OCI-LY1 (cell line): ENCODE data around the gene CD6.

Experiments used
- H2AFZ ChIP-seq: fragments of 200-600 bp; sonication (generic), shearing (Covaris generic); 2 replicates; pipeline ENCODE4 v1.6.0; 2014; ENCODE audit warnings: antibody characterized with exemption, mild to moderate bottlenecking, low read length
- H3F3A ChIP-seq: fragments of 200-600 bp; sonication (generic), shearing (Covaris generic); 2 replicates; pipeline ENCODE4 v1.6.0; 2014; ENCODE audit warnings: mild to moderate bottlenecking, antibody characterized with exemption, low read length, moderate library complexity; ENCODE audit not compliant: insufficient read depth
- H3K27ac ChIP-seq: fragments of 200-600 bp; sonication (generic); 2 replicates; pipeline ENCODE4 v1.5.1; 2014; ENCODE audit warnings: low read length, mixed run types, mild to moderate bottlenecking, low read depth; ENCODE audit not compliant: poor library complexity, severe bottlenecking
- H3K27me3 ChIP-seq: fragments of 200-600 bp; sonication (generic); 2 replicates; pipeline ENCODE4 v1.6.0; 2014; ENCODE audit warnings: antibody characterized with exemption, mild to moderate bottlenecking, low read length, moderate library complexity; ENCODE audit not compliant: insufficient read depth
- H3K36me3 ChIP-seq: fragments of 200-600 bp; sonication (generic); 2 replicates; pipeline ENCODE4 v1.6.1; 2014; ENCODE audit warnings: mild to moderate bottlenecking, antibody characterized with exemption, low read length, moderate library complexity, mixed read lengths; ENCODE audit not compliant: insufficient read depth
- H3K4me1 ChIP-seq: fragments of 200-600 bp; sonication (generic); 2 replicates; pipeline ENCODE4 v1.5.1; 2014; ENCODE audit warnings: mild to moderate bottlenecking, low read length, moderate library complexity; ENCODE audit not compliant: insufficient read depth, severe bottlenecking
- H3K4me2 ChIP-seq: fragments of 200-600 bp; sonication (generic), shearing (Covaris generic); 2 replicates; pipeline ENCODE4 v1.6.1; 2014; ENCODE audit warnings: low read length
- H3K4me3 ChIP-seq: fragments of 200-600 bp; sonication (generic); 2 replicates; pipeline ENCODE4 v1.5.1; 2014; ENCODE audit warnings: low read length, low read depth, mild to moderate bottlenecking, mixed read lengths; ENCODE audit not compliant: poor library complexity, severe bottlenecking
- H3K79me2 ChIP-seq: fragments of 200-600 bp; shearing (Covaris generic); 2 replicates; pipeline ENCODE4 v1.6.1; 2016; ENCODE audit warnings: mixed run types, low read length, mixed read lengths; ENCODE audit not compliant: insufficient read depth
- H3K9ac ChIP-seq: fragments of 200-600 bp; sonication (generic), shearing (Covaris generic); 2 replicates; pipeline ENCODE4 v1.6.1; 2014; ENCODE audit warnings: mild to moderate bottlenecking, low read length, mixed read lengths
- H3K9me2 ChIP-seq: fragments of 200-600 bp; sonication (generic), shearing (Covaris generic); 2 replicates; pipeline ENCODE4 v1.6.1; 2014; ENCODE audit warnings: low read depth, mild to moderate bottlenecking, low read length, mixed read lengths
- H3K9me3 ChIP-seq: fragments of 200-600 bp; shearing (Covaris generic); 2 replicates; pipeline ENCODE4 v1.6.1; 2014; ENCODE audit warnings: low read length, mixed read lengths
- H4K20me1 ChIP-seq: fragments of 200-600 bp; sonication (generic), shearing (Covaris generic); 2 replicates; pipeline ENCODE4 v1.6.0; 2016; ENCODE audit warnings: mild to moderate bottlenecking, low read length; ENCODE audit not compliant: insufficient read depth
- EZH2 ChIP-seq: fragments of 200-600 bp; sonication (generic), shearing (Covaris generic); IDR thresholded peaks from 2 replicates; pipeline ENCODE4 v1.8.0; 2017; ENCODE audit warnings: borderline replicate concordance, mixed run types, mild to moderate bottlenecking, antibody characterized with exemption, low read length, moderate library complexity, mixed read lengths
- TF ChIP-seq, protein P1 (sequence below): fragments of 200-600 bp; sonication (generic), shearing (Covaris generic); IDR thresholded peaks from 2 replicates; pipeline ENCODE4 v1.5.1; 2017; ENCODE audit warnings: mild to moderate bottlenecking, antibody characterized with exemption, low read length, moderate library complexity, mixed read lengths

CD6 gene

GRCh38 chr11:60989093-60989650 lies 17.7 kb downstream of the CD6 start:
- Histone ChIP-seq H2AFZ (no peak overlapping the region), H3K9me3 (no peaks in the 10 kb centered on the region), H3K27me3 (no peaks in the 10 kb centered on the region; the same call in 1 of the 2 replicates), H3K9me2 (no peaks in the 10 kb centered on the region), H3K9ac (no peak overlapping the region), H3K36me3 (no peaks in the 10 kb centered on the region), H3K79me2 (no peaks in the 10 kb centered on the region), H3K4me2 (no peak overlapping the region), H3K27ac (no peak overlapping the region), H4K20me1 (no peaks in the 10 kb centered on the region), H3F3A (no peaks in the 10 kb centered on the region), H3K4me3 (no peak overlapping the region), H3K4me1 (peaks cover 15% of the 10 kb centered on the region)
- no peak for TF ChIP-seq EZH2
- TF ChIP-seq, protein P1, sequence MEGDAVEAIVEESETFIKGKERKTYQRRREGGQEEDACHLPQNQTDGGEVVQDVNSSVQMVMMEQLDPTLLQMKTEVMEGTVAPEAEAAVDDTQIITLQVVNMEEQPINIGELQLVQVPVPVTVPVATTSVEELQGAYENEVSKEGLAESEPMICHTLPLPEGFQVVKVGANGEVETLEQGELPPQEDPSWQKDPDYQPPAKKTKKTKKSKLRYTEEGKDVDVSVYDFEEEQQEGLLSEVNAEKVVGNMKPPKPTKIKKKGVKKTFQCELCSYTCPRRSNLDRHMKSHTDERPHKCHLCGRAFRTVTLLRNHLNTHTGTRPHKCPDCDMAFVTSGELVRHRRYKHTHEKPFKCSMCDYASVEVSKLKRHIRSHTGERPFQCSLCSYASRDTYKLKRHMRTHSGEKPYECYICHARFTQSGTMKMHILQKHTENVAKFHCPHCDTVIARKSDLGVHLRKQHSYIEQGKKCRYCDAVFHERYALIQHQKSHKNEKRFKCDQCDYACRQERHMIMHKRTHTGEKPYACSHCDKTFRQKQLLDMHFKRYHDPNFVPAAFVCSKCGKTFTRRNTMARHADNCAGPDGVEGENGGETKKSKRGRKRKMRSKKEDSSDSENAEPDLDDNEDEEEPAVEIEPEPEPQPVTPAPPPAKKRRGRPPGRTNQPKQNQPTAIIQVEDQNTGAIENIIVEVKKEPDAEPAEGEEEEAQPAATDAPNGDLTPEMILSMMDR: no peak

- TF ChIP-seq, protein P1: no peak
- no peak for TF ChIP-seq EZH2
Observed at GRCh38 chr11:60991457-60991856, 20.0 kb downstream of the CD6 start.

DNA sequence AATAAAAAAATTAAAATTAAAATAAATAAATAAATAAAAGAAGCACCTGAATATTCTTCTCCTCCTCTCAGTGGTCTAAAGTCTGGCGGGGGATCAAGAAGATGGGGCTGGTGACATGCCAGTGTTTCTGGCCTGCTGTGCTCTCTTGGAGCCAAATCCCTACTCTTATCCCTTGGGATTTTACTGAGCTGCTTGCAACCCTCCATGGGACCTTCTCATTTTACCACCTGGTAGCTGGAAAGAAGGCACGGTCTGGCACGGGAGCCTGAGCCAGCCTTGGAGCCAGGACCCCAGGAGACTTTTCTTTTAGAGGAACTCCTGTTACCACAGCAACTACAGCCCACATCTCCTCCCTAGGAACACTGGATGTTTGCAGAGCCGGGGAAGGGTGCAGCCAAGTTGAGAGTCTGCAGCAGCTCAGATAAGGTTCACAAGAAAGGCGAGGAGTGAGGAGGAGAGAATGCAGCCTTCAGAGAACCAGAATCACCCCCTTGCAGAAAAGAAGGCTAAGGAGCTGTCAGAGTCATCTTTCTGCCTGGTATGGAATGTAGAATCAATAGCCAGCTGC lies 21.4 kb downstream of the CD6 start:
- Histone ChIP-seq H3K4me3 (no peak overlapping the region), H4K20me1 (no peaks in the 10 kb centered on the region), H3K4me1 (peaks cover 6% of the 10 kb centered on the region), H3K9me3 (no peaks in the 10 kb centered on the region), H3K9ac (no peak overlapping the region), H3K4me2 (no peak overlapping the region), H3K27me3 (no peaks in the 10 kb centered on the region; the same call in 1 of the 2 replicates), H2AFZ (no peak overlapping the region), H3K36me3 (no peaks in the 10 kb centered on the region), H3F3A (no peaks in the 10 kb centered on the region), H3K9me2 (no peaks in the 10 kb centered on the region), H3K79me2 (no peaks in the 10 kb centered on the region), H3K27ac (no peak overlapping the region)
- TF ChIP-seq, protein P1: no peak
- TF ChIP-seq EZH2: no peak

More at GRCh38 chr11:60991457-60991856, 20.0 kb downstream of the CD6 start:
- Histone ChIP-seq H3K4me3 (no peak overlapping the region), H3K4me1 (peaks cover 7% of the 10 kb centered on the region), H3K9ac (no peak overlapping the region), H3K9me2 (no peaks in the 10 kb centered on the region), H4K20me1 (no peaks in the 10 kb centered on the region), H3K27me3 (no peaks in the 10 kb centered on the region; the same call in 1 of the 2 replicates), H3K27ac (no peak overlapping the region), H3K36me3 (no peaks in the 10 kb centered on the region), H2AFZ (no peak overlapping the region), H3F3A (no peaks in the 10 kb centered on the region), H3K4me2 (no peak overlapping the region), H3K9me3 (no peaks in the 10 kb centered on the region), H3K79me2 (no peaks in the 10 kb centered on the region)
